PC-3 (cell line): ENCODE results near the gene C10orf71. TPM values are rescaled to one million over a fixed set of nuclear protein-coding genes. Genes with fewer than 3 reads are reported as not detected.

Source experiments
- ATAC-seq: fragments of 200-7000 bp; cut with Tn5 transposase; 2 replicates; pipeline ENCODE4 v1.9.1; 2020; ENCODE audit warnings: mild to moderate bottlenecking, moderate library complexity
- BruUV-seq: library from RNA; stranded (reverse); fragments of 400-500 nt; replicated peaks from 2 replicates; lab custom pipeline; 2021; lab: Mats Ljungman, UMichigan
- CTCF ChIA-PET: fragments of 300-600 bp; sonication (Branson Sonifier 250); formaldehyde crosslinking; loops from one replicate; lab custom pipeline; 2022; ENCODE audit warnings: antibody characterized with exemption; lab: Charles Lee
- POLR2A ChIA-PET: fragments of 300-600 bp; sonication (Branson Sonifier 250); formaldehyde crosslinking; loops from one replicate; lab custom pipeline; 2022; ENCODE audit warnings: antibody characterized with exemption; ENCODE audit not compliant: unreplicated experiment; lab: Charles Lee
- DNase-seq: peaks from one replicate; pipeline ENCODE4 v3.0.0-alpha.2; 2015
- H2AFZ ChIP-seq: fragments of 300-600 bp; sonication (generic); 2 replicates; pipeline ENCODE4 v1.6.0; 2016; ENCODE audit warnings: antibody characterized with exemption, low read length
- H3F3A ChIP-seq: fragments of 300-600 bp; sonication (generic); one replicate; pipeline ENCODE4 v1.6.0; 2017; ENCODE audit warnings: antibody characterized with exemption, low read length, control low read depth, mild to moderate bottlenecking; ENCODE audit not compliant: unreplicated experiment
- H3K27ac ChIP-seq: fragments of 300-600 bp; sonication (generic); 2 replicates; pipeline ENCODE4 v1.5.1; 2016; ENCODE audit warnings: mild to moderate bottlenecking, low read length
- H3K27me3 ChIP-seq: fragments of 300-600 bp; sonication (generic); 2 replicates; pipeline ENCODE4 v1.6.1; 2016; ENCODE audit warnings: low read length, mixed read lengths
- H3K36me3 ChIP-seq: fragments of 300-600 bp; sonication (generic); 2 replicates; pipeline ENCODE4 v1.6.1; 2016; ENCODE audit warnings: low read depth, mixed run types, low read length, mixed read lengths
- H3K4me1 ChIP-seq: fragments of 300-600 bp; sonication (generic); 2 replicates; pipeline ENCODE4 v1.5.1; 2016; ENCODE audit warnings: low read length; ENCODE audit not compliant: insufficient read depth
- H3K4me2 ChIP-seq: fragments of 300-600 bp; sonication (generic); 2 replicates; pipeline ENCODE4 v1.6.0; 2016; ENCODE audit warnings: low read length
- H3K4me3 ChIP-seq: fragments of 300-600 bp; sonication (generic); 2 replicates; pipeline ENCODE4 v1.5.1; 2016; ENCODE audit warnings: mild to moderate bottlenecking, low read length, mixed read lengths
- H3K79me2 ChIP-seq: fragments of 300-600 bp; sonication (generic); 2 replicates; pipeline ENCODE4 v1.6.1; 2017; ENCODE audit warnings: low read length, mixed read lengths
- H3K9ac ChIP-seq: fragments of 300-600 bp; sonication (generic); 2 replicates; pipeline ENCODE4 v1.6.0; 2016; ENCODE audit warnings: mild to moderate bottlenecking, low read length
- H3K9me2 ChIP-seq: fragments of 300-600 bp; sonication (generic); replicated peaks from 2 replicates; pipeline ENCODE4 v1.6.1; 2016; ENCODE audit warnings: mixed run types, low read length, mixed read lengths
- H3K9me3 ChIP-seq: fragments of 300-600 bp; sonication (generic); 2 replicates; pipeline ENCODE4 v1.6.1; 2016; ENCODE audit warnings: low read length, mixed read lengths
- H4K20me1 ChIP-seq: fragments of 300-600 bp; sonication (generic); 2 replicates; pipeline ENCODE4 v1.6.1; 2016; ENCODE audit warnings: low read length, mixed read lengths
- CTCF ChIP-seq: fragments of 300-600 bp; sonication (generic); conservative IDR thresholded peaks from 2 replicates; pipeline ENCODE4 v1.5.1; 2017; ENCODE audit warnings: antibody characterized with exemption, low read depth, mild to moderate bottlenecking, low read length
- EZH2 ChIP-seq: fragments of 300-600 bp; sonication (generic); IDR thresholded peaks from one replicate; pipeline ENCODE4 v1.6.1; 2017; ENCODE audit warnings: antibody characterized with exemption, mild to moderate bottlenecking, low read length; ENCODE audit not compliant: unreplicated experiment
- EZH2phosphoT487 ChIP-seq: fragments of 300-600 bp; sonication (generic); IDR thresholded peaks from 2 replicates; pipeline ENCODE4 v1.6.1; 2018; ENCODE audit warnings: mild to moderate bottlenecking, antibody characterized with exemption, low read length, borderline replicate concordance
- intact Hi-C: fragments of 100-400 bp; cut with micrococcal nuclease; formaldehyde crosslinking; loops from 2 replicates; pipeline ENCODE4 v1.9.0; 2023
- total RNA-seq: library from RNA; depleted of rRNA; stranded (reverse); fragments of >200 nt; gene quantifications from 2 replicates; pipeline ENCODE4 v1.2.3, GENCODE V29; 2014

The C10orf71 gene
- total RNA-seq, 1 experiment from 2014 or later = not detected

DNA sequence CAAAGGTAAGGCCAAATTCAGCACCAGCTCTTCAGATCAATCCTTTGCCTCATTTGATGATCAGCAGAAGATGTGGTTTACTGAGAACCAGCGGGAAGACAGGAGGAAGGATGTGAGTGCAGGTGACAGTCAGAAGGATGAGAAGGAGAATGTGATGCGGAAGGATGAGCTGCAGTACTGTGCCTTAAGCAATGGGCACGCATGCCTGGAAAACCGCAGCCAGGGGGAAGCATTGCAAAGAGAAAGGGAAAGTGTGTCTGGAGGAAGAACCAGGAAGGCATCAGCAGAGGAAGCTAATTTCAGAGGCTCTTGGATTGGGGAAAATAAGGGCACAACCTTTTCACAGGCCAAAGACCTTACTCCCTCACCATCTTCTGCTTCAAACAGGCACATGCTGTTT is 25.7 kb downstream of the C10orf71 start:
- Histone ChIP-seq H3K4me1 (no peaks in the 10 kb centered on the region), H3K79me2 (no peaks in the 10 kb centered on the region), H3K9me2 (no peaks in the 10 kb centered on the region), H3K9me3 (no peaks in the 10 kb centered on the region), H3F3A (no peaks in the 10 kb centered on the region), H2AFZ (no peak overlapping the region), H3K27ac (no peak overlapping the region), H3K9ac (no peak overlapping the region), H3K36me3 (no peaks in the 10 kb centered on the region), H4K20me1 (no peaks in the 10 kb centered on the region), H3K4me2 (no peak overlapping the region), H3K27me3 (peaks cover 95% of the 10 kb centered on the region), H3K4me3 (no peak overlapping the region)
- intact Hi-C loops = loop anchor here (10.0 kb wide), 1 partner anchor 960 kb away; no protein-coding TSS in a partner anchor
- CTCF ChIA-PET = interaction anchor here (0.7 kb wide), 1 partner anchor 83 kb away, joined by 7 read pairs; no protein-coding TSS in a partner anchor
- ATAC-seq = peak; percentile 40; the same call in 1 of the 2 replicates
- BruUV-seq = no TSS peak
- TF ChIP-seq CTCF = peak; percentile 62
- no peak for TF ChIP-seq EZH2phosphoT487
- POLR2A ChIA-PET = no interaction called here
- DNase-seq = peak; percentile 57

DNA sequence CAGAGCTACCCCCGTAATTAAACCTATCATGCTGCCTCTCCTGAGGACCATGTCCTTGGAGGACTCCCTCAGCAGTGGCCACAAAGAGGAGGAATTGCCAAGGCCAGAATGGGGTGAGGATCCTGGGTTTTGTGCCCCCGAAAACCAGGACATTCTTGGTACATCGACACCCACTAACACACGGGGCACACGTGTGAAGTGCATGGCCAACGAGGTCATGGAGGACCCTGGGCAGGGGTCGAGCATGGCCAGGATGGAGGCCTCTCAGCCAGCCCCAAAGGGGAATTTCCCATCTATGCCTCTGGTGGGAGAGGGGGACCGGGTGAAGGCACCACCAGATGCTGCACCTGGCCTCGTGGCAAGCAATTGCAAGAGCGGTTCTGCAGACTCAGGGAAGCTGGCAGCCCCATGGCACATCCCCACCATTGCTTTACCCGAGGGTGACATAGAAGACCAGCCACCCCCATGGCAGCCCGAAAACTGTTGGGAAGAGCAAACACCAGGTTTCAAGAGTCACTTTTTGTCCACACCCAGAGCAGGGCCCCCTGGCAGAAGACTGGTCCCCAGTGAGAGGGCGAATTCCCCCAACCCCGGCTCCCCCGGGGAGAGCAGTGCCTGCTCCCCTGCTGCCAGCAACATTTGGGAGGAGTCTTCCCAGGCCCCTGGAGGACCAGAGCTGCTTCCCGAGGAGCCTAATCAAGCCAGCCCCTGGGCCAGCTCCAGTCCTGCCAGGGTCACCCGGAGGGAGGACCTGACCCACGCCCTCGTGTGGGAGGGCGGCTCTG is 26.4 kb downstream of the C10orf71 start:
- Histone ChIP-seq H3K79me2 (no peaks in the 10 kb centered on the region), H3F3A (no peaks in the 10 kb centered on the region), H4K20me1 (no peaks in the 10 kb centered on the region), H3K4me3 (no peak overlapping the region), H3K4me2 (no peak overlapping the region), H3K4me1 (no peaks in the 10 kb centered on the region), H3K9me2 (no peaks in the 10 kb centered on the region), H3K27ac (no peak overlapping the region), H3K9ac (no peak overlapping the region), H3K27me3 (peaks cover 98% of the 10 kb centered on the region), H2AFZ (no peak overlapping the region), H3K36me3 (no peaks in the 10 kb centered on the region), H3K9me3 (no peaks in the 10 kb centered on the region)
- BruUV-seq = no TSS peak
- POLR2A ChIA-PET = no interaction called here
- no peak for TF ChIP-seq EZH2phosphoT487
- no peak for TF ChIP-seq EZH2
- no peak for TF ChIP-seq CTCF
- ATAC-seq (no peak), DNase-seq (no peak)
- intact Hi-C loops = loop anchor here (10.0 kb wide), 1 partner anchor 961 kb away; no protein-coding TSS in a partner anchor
- CTCF ChIA-PET = interaction anchor here (0.7 kb wide), 1 partner anchor 82 kb away, joined by 7 read pairs; no protein-coding TSS in a partner anchor
